ENCODE data around the gene KCTD10.
"Not testable (repeated sequence)": the region's sequence is repeated elsewhere in the genome, so short reads cannot be mapped to it uniquely, and the experiment has no call there.

KCTD10 gene

DNA sequence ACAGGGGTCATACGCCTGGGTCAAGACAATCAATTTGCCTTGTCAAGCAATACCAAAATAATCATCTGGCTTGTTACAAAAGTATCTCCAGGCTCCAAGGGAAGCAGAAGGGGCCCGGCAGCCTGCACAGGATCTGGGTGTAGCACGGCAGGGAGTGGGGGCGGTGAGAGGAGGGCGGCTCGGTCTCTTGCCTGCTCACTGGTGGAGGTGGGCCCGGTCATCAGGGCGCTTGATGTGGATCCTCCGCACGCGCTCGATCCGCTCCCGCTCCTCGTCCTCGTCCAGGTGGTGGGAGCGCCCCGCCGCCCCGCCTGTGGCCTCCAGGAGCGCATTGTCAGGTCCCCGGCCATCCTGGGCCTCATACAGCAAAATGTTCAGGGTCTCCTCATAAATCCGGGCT lies 25.7 kb downstream of the KCTD10 start:
- Mint-ChIP-seq H3K4me3 (no peak overlapping the region), H3K4me1 (peaks cover 5% of the 10 kb centered on the region), H3K27ac (no peak overlapping the region), H3K27me3 (no peaks in the 10 kb centered on the region), H3K9me3 (no peaks in the 10 kb centered on the region)
- ATAC-seq (no peak), DNase-seq (no peak)

DNA sequence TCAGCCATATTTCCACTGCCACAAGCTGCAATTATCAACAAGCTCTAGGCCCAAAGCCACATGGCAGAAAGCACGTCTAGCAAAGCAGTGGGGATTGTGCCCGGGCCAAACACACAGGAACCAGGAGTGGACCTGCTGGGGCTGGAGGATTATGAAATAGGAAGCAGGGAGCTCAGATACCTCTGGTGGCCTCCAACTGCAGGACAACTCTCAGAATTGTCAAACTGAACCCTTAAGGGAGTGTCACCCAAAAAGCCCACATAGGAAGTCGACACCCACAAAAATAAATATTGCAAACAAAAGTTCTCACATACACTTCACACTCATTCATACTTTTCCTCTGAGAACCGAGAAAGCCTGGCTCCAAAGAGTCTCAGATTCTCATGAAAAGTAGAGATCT lies 26.1 kb downstream of the KCTD10 start:
- peak overlapping the region in 1 of 2 donors; percentile 63 for H3K27ac Mint-ChIP-seq
- no peaks in the 10 kb centered on the region for H3K9me3 Mint-ChIP-seq
- ATAC-seq = no peak
- H3K4me1 Mint-ChIP-seq = peaks cover 5% of the 10 kb centered on the region
- no peak for DNase-seq
- no peak overlapping the region for H3K4me3 Mint-ChIP-seq
- H3K27me3 Mint-ChIP-seq = no peaks in the 10 kb centered on the region

DNA sequence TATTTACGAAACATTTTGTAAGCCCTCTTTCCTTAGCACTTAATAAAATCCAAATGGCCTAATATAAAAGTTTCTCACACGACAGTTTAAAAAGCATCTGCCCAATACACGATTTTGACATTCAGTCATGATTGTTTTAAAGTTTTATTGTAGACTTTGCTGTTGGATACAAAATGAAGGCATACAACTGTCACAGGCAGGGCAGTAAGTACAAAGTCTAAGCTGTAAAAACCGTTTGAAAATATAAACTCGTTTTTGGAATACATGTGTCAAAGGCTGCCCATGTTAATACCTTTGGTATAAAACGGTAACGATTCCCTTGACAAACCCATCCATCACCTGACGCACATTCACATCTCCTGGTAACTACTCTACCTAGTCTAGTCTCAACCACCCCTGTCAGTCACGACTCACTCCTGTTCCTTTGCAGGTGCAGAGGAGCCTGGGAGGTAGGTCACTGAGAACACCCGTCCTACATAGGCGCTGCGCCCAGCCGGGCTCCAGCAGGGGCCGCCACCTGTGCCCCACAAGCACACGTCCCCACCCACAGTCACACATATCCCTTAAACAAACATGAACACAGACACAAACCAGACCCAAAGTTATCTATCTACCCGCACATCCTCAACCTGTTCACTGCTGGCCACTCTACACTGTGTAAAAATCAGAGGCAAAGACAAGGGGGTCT lies 27.1 kb downstream of the KCTD10 start:
- Mint-ChIP-seq H3K4me3 (no peak overlapping the region), H3K4me1 (peaks cover 5% of the 10 kb centered on the region), H3K27ac (no peak overlapping the region), H3K27me3 (no peaks in the 10 kb centered on the region), H3K9me3 (no peaks in the 10 kb centered on the region)
- DNase-seq (no peak), ATAC-seq (no peak)

DNA sequence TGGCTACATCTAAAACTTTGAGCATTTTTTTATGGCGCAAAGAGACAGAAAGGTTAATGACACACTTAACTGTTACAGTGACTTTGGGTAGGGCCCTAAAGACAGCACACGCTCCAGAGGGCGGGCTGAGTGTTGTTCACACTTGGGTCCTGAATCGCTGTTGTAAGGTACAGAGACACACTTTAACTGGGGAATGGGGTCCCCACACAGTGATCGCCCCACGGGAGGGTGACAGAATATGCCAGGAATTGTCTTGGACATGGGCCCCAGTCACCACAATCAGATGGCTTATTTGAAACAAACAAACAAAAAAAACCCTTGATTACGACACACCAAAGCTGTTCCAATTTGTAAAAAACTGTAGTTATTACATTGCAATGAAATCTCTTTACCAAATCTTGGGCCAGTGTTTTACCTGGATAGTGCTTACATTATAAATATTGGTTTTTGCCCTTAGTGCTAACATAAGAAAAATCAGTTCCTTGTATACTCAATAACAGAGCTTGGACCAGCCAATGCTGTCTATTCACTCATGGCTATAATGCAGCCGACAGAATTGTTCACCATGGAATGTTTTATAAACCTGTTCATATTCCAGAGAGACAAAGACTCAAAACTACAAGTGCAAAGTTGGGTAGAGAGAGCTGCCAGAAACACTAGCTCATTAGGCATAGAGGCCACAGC lies 28.3 kb downstream of the KCTD10 start:
- no peaks in the 10 kb centered on the region for H3K27me3 Mint-ChIP-seq
- H3K4me1 Mint-ChIP-seq = peaks cover 5% of the 10 kb centered on the region
- no peak for DNase-seq
- no peak for ATAC-seq
- H3K27ac Mint-ChIP-seq = no peak overlapping the region
- no peaks in the 10 kb centered on the region for H3K9me3 Mint-ChIP-seq
- no peak overlapping the region for H3K4me3 Mint-ChIP-seq

DNA sequence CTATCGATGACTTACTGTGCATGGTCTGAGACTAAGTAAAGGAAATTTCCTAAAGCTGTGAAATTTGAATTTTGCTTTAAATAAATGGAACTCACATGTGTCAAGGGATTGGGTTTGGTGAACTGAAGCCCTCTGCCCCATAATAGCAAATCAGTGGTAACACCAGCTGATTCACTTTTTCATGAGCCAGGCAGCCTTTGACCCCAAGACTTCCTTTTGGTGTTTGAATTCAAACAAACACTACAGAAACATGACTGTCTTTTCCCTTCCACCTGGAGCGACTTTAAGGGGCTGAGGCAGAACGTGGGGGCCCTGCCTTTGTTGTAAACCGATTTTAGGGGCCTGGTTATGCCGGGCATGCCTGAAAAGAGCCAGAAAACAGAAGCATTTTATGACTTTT lies 28.8 kb downstream of the KCTD10 start:
- Mint-ChIP-seq H3K4me1 (peaks cover 5% of the 10 kb centered on the region), H3K9me3 (no peaks in the 10 kb centered on the region), H3K27ac (no peak overlapping the region), H3K4me3 (no peak overlapping the region), H3K27me3 (no peaks in the 10 kb centered on the region)
- no peak for DNase-seq
- ATAC-seq = no peak

DNA sequence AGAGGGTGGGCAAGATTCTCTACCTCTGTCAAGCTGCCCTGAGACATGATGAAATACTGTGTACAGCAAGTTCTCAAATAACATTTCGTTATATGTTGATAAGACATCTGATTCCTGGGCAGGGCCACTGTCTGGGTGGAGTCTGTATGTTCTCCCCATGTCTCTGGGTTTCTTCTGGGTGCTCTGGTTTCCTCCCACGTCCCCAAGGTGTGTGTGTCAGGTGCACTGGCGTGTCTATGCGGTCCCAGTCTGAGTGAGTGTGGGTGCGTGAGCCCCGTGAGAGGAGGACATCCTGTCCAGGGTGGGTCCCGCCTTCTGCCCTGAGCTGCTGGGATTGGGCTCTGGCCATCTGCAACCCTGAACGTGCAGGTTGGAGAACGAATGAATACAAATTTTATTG lies 29.6 kb downstream of the KCTD10 start:
- peaks cover 5% of the 10 kb centered on the region for H3K4me1 Mint-ChIP-seq
- no peaks in the 10 kb centered on the region for H3K9me3 Mint-ChIP-seq
- no peak for DNase-seq
- no peak overlapping the region for H3K4me3 Mint-ChIP-seq
- peak overlapping the region in 1 of 2 donors; percentile 65 for H3K27ac Mint-ChIP-seq
- no peak for ATAC-seq
- no peaks in the 10 kb centered on the region for H3K27me3 Mint-ChIP-seq

DNA sequence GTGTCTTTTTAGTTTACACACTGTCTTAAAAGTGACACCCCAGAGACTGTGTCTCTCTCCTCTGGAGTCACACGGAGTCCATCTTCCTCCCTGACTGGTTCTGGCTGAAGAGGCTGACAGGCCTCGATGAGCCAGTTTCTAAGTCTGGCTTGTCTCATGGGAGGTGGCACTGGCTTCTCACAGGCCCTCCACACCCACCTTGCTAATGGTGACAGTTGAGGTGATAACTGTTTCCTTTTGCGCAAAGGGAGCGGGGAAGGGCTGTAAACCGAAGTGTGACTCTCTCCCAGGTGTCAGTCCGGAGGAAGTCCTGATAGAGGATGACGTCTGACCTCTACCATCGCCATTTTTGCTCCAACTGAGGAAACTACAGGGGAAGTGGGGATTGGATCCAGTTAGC lies 30.2 kb downstream of the KCTD10 start:
- Mint-ChIP-seq H3K4me3 (no peak overlapping the region), H3K27me3 (no peaks in the 10 kb centered on the region), H3K4me1 (peaks cover 5% of the 10 kb centered on the region), H3K27ac (no peak overlapping the region), H3K9me3 (no peaks in the 10 kb centered on the region)
- no peak for DNase-seq
- no peak for ATAC-seq

DNA sequence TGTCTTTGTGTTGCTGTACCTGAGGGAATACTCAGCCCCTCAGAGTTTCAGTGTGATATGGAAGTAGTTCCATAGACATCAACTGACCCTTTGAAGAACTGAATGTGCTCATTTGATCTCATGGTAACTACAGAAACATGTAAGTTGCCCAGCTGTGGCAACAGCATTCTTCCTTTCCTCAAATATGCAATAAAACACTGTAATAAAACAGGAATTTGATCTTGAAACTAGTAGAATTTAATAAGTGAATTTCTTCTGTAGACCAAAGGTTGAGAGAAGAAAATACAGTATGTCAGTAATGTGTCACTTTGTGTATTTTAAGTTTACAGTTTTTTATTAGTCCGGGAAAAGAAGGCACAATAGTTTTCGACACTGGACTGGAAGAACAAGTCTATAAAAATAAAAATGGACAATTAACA lies 31.9 kb downstream of the KCTD10 start:
- ATAC-seq = no peak

DNA sequence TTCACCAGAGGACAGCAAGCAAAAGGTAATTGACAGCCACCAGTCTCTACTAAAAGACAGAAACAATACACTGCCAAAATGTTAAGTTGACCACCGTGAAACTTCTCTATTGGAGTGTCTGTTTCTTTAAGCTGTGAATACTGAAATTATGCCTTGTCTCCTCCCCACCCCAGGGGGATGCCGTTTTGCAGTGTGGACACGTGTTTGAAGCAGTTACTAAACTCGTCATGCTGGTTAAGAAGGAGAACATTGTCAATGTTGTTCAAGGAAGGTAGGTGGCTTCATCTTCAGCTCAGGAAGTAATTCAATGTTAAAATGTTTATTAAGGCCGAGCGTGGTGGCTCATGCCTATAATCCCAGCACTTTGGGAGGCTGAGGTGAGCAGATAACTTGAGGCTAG lies 32.8 kb downstream of the KCTD10 start:
- ATAC-seq (no peak), DNase-seq (no peak)
- H3K27ac Mint-ChIP-seq = no peak overlapping the region
- H3K9me3 Mint-ChIP-seq = no peaks in the 10 kb centered on the region
- no peaks in the 10 kb centered on the region for H3K4me1 Mint-ChIP-seq
- H3K4me3 Mint-ChIP-seq = no peak overlapping the region
- no peaks in the 10 kb centered on the region for H3K27me3 Mint-ChIP-seq

More for the DNA sequence above, 31.9 kb downstream of the KCTD10 start:
- H3K4me1 Mint-ChIP-seq = peaks cover under 1% of the 10 kb centered on the region
- no peak for DNase-seq
- H3K4me3 Mint-ChIP-seq = no peak overlapping the region
- no peaks in the 10 kb centered on the region for H3K9me3 Mint-ChIP-seq
- no peaks in the 10 kb centered on the region for H3K27me3 Mint-ChIP-seq
- no peak overlapping the region for H3K27ac Mint-ChIP-seq

DNA sequence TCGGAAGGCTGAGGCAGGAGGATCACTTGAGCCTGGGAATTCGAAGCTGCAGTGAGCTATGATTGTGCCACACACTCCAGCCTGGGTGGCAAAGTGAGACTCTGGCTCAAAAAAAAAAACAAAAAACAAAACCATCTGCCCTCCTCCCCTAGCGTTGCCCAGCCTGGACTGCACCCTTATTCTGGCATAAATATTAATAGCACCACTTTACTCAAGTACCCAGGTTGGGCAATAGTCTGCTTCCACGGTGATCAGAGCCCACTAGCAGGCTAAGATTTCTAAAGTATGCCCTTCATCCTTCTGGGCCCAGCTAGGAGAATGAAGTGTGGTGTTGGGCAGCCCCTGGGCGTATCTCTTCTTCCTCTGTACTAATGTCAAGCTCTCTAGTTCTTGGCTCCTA lies 33.3 kb downstream of the KCTD10 start:
- Mint-ChIP-seq H3K27ac (no peak overlapping the region), H3K4me1 (no peaks in the 10 kb centered on the region), H3K27me3 (no peaks in the 10 kb centered on the region), H3K4me3 (no peak overlapping the region), H3K9me3 (no peaks in the 10 kb centered on the region)
- ATAC-seq = no peak
- no peak for DNase-seq

DNA sequence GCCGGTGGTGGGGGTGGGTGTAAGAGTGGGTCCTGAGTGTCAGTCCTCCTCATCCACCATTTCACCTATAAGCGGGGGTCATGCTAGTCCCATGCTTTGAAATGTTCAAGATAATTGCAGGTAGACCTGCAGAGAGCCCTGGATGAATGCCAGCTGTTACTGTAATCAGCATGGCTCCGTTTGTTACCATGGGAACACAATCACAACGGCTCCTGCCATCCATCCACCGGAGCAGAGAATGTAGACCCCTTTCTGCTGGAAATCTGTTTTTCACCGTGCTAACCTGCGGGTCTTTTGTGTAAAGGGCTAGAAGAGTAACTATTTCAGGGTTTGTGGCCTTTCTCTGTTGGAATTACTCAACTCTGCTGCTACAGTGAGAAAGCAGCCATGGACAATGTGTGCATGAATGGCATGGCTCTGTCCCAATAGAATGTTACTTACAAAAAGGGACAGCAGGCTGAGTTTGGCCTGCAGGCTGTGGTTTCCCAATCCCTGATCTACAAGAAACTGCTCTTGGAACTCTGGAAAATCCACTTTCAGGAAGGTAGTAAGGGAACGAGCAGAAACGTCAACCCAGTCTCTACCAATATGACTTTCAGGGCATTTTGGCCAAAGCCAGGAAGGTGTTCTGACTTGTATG lies 36.1 kb downstream of the KCTD10 start:
- Mint-ChIP-seq H3K27me3 (no peaks in the 10 kb centered on the region), H3K9me3 (no peaks in the 10 kb centered on the region), H3K4me1 (no peaks in the 10 kb centered on the region), H3K4me3 (no peak overlapping the region), H3K27ac (no peak overlapping the region)
- DNase-seq (no peak), ATAC-seq (no peak)

DNA sequence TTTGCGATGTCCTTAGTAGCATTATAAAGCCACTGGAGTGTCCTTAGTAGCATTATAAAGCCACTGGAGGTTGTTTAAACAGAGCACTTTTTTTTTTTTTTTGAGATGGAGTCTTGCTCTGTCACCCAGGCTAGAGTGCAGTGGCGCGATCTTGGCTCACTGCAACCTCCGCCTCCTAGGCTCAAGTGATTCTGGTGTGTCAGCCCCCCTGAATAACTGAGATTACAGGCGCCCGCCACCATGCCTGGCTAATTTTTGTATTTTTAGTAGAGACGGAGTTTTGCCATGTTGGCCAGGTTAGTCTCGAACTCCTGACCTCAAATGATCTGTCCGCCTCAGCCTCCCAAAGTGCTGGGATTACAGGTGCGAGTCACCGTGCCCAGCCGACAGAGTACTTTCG lies 37.1 kb downstream of the KCTD10 start:
- H3K27me3 Mint-ChIP-seq, H3K4me3 Mint-ChIP-seq, H3K27ac Mint-ChIP-seq, ATAC-seq, H3K4me1 Mint-ChIP-seq, DNase-seq, H3K9me3 Mint-ChIP-seq: not testable (repeated sequence)

DNA sequence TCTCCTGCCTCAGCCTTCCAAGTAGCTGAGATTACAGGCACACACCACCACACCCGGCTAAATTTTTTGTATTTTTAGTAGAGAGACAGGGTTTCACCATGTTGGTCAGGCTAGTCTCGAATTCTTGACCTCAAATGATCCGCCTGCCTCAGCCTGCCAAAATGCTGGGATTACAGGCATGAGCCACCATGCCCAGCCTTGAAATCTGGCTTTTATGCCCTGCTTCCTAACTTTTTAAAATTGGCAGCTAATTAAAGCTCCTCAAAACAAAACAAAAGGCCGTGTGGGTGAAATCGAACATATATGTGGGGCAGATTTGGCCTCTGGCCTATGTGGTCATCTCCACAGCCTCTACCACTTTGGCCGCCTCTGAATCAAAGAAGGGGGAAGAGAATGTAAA lies 37.9 kb downstream of the KCTD10 start:
- Mint-ChIP-seq H3K27me3 (no peaks in the 10 kb centered on the region), H3K9me3 (no peaks in the 10 kb centered on the region), H3K4me1 (no peaks in the 10 kb centered on the region), H3K27ac (no peak overlapping the region), H3K4me3 (no peak overlapping the region)
- DNase-seq (no peak), ATAC-seq (no peak)

DNA sequence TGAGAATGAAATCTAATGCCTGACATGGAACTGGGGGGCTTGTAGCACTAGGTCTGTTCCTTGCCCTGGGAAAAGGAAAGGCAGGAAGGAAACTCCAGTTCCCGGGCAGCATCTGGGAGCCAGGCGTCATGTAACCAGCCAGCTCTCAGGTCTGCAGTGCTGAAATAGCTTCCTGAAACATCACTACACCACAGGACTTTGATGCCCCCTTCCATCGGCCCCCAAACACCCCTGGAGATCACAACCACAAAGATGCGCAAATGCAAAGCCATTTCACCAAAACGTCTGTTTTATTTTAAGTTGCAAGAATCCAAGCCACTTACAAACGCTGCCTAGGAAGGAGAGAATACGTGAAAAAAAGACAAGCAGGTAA lies 40.9 kb downstream of the KCTD10 start:
- H3K4me3 Mint-ChIP-seq = no peak overlapping the region
- no peak overlapping the region for H3K27ac Mint-ChIP-seq
- no peaks in the 10 kb centered on the region for H3K27me3 Mint-ChIP-seq

DNA sequence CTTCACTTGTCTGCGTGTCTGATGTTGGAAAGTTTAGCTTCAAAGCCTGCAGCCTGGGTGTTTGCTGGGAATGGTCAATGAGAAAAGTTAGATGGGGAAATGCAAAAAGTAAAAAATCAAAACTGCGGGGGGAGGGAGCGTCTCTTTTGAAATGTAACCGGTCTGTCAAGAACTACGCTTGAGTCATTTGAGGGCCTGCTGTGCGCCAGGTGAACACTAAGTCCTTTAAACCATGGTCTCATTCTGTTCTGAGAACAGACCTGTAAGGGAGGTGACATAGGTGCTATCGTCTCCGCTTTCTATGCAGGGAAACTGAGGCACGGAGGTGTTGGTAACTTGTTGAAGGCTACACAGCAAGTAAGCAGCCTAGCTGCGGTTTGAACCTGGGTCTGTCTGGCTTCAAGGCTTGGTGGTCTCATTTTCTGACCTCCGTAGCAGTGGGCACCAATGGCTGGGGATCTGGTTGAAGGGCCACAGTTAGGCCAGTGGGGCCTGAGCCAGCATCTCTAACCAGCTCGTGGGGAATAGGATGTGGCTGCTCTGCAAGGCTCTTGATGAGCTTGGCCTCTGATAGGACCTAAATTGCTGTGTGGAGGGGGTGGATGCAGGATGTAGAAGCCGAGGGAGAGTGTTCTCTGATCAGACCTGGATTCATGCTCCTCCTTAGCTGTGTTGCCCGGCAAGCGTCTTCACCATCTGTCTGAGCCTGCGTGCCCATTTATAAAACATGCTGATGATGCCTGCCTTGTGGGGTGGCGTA lies 41.5 kb downstream of the KCTD10 start:
- DNase-seq (no peak), ATAC-seq (no peak)
- H3K27me3 Mint-ChIP-seq = no peaks in the 10 kb centered on the region
- H3K9me3 Mint-ChIP-seq = no peaks in the 10 kb centered on the region
- H3K4me1 Mint-ChIP-seq = peaks cover 14% of the 10 kb centered on the region
- no peak overlapping the region for H3K4me3 Mint-ChIP-seq
- no peak overlapping the region for H3K27ac Mint-ChIP-seq

More for the DNA sequence above, 40.9 kb downstream of the KCTD10 start:
- Mint-ChIP-seq H3K9me3 (no peaks in the 10 kb centered on the region), H3K4me1 (peaks cover 14% of the 10 kb centered on the region)
- ATAC-seq (no peak), DNase-seq (no peak)

DNA sequence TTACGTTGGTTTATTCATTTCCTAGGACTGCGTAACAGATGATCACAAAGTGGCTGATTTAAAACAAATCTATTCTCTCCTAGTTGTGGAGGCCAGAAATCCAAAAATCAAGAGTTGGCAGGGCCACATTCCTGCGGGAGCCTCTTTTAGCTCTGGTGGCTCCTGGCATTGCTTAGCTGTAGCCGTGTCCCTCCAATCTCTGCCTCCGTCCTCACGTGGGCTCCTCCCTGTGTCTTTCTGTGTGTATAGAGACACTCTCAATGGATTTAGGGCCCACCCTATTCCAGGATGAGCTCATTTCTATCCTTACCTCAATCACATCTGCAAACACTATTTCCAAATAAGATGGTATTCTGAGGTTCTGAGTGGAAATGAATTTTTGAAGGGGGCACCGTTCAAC lies 42.5 kb downstream of the KCTD10 start:
- Mint-ChIP-seq H3K9me3 (no peaks in the 10 kb centered on the region), H3K27ac (no peak overlapping the region), H3K27me3 (no peaks in the 10 kb centered on the region), H3K4me3 (no peak overlapping the region), H3K4me1 (peaks cover 14% of the 10 kb centered on the region)
- DNase-seq = no peak
- no peak for ATAC-seq

Measured in stimulated activated naive CD8-positive, alpha-beta T cell treated with anti-CD3 and anti-CD28 coated beads, Interleukin-15, amount 100 ng/mL, for 72 hours (primary cell).